HG03378 (cell line): ENCODE measurements around the gene UGT2B17.

ENCODE experiments used
- ATAC-seq: cut with Tn5 transposase; IDR thresholded peaks from one replicate; pipeline ENCODE4 v1.9.1; 2021; ENCODE audit warnings: mild to moderate bottlenecking, moderate library complexity; ENCODE audit not compliant: unreplicated experiment

Gene UGT2B17

DNA sequence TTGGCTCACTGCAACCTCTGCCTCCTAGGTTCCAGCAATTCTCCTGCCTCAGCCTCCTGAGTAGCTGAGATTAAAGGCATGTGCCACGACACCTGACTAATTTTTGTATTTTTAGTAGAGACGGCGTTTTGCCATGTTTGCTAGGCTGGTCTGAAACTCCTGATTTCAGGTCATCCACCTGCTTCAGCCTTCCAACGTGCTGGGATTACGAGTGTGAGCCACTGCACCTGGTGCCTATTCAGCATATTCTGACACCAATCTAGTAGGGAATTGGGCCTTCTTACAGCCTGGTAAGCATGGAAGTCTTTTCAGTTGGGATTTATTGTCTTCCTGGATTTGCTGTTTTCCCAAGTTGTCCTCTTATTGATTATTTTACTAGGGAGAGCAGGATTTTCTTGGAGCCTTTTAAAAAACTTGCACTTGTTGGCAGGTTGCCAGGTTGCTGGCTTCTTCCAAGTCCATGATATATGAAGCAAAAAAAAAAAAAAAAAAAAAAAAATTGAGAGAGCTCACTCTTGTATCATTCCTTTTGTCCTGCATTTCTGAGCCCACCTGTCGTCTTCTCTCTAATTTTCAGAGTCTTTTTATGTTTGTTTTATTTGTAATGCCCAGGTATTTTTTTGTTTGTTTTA, 85.2 kb downstream of the UGT2B17 start:
- no peak for ATAC-seq

DNA sequence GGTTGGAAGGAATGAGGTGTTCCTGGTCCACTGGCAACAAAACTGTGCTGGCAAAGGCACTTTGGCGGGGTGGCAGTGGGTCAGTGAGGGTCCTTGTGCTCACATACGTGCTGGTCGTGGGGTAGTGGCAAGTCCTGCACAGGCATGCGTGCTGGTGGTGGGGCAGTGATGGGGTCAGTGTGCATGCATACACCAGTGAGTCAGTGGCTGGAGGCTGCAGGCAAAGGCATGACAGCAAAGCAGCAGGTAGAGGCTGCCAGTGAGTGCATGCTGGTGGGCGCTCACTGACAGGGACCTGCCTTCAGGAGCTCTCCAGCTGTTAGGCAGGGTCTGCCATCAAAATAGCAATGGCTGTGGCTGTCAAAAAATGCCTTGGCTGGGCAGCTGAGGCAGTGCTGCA, 86.8 kb downstream of the UGT2B17 start:
- ATAC-seq: no peak
